HuH-7 (cell line): Measurements from ENCODE around the gene CHCHD3.
"Not testable (repeated sequence)": the region's sequence is repeated elsewhere in the genome, so short reads cannot be mapped to it uniquely, and the experiment has no call there.

Experiments used
- DNase-seq: peaks from one replicate; pipeline ENCODE4 v3.0.0; 2011; ENCODE audit warnings: low spot score

CHCHD3 gene

DNA sequence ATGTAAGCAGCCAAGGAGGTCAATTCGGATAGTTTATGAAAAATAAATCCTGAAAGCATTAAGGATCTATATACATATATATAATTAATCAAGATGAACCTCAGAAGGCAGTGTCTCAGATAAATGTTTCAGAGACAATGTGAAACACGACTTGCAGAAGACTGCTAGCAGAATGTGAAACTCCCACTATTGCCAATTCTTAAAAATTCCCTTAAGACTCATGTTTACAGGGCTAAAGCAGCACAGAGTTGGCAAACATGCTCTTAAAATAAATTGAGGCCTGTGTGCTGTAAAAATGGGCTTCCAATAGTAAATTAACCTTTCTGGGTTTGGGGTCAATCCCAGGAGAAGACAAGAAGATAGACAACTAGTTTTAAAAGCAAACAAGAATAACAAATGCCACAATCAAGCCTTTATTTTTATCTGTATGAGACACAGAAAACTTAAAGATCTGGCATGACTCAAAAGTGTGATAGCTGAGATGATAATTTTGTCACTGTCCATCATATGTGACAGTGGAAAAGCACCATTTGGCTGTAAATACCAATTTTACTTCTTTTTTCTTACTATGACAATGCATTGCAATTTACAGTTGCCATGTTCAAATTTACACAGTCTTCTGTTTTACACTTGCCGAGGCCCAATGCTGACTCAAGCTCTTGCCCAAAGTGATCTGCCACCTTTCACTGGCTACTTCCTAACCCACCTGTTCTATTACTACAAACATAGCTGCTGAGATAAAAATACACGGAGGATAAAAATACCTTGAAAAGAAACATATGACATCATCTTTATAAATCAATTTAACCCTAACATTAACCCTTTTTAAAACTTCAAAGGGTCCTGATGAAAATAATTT is 78.6 kb downstream of the CHCHD3 start:
- no peak for DNase-seq

DNA sequence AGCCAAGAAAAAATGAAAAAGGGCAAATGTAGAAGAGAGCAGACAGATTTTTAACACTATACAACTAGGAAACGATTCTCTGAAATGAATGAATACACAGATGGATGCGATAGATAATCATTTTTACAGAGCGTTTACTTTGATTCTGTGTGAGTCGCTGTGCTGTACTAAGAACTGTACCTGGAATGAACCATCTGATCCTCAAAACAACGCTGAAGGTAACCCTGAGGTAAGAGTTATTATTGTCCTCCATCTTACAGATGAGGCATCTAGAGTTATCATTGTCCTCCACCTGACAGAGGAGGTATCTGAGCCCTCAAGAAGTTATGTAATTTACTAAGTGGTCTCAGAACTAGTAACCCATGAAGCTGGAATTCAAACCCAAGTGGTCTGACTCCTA is 80.2 kb downstream of the CHCHD3 start:
- DNase-seq: no peak

DNA sequence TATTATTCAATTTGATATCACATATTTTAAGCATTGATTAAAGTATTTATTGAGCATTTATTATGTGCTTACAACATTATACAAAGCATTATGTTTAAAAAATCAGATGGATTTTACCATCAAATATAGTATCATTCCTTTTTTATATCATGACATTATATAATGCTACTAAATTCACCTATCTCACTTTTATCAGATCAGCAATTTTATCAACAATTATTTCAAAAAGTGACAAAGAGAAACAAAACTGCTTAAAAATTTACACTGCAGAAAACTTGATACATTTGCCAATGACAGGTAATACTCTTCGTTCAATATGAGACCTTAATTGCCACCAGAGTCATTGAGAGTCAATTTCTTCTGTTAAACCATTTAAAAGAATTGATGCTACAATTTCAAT is 82.0 kb downstream of the CHCHD3 start:
- no peak for DNase-seq

DNA sequence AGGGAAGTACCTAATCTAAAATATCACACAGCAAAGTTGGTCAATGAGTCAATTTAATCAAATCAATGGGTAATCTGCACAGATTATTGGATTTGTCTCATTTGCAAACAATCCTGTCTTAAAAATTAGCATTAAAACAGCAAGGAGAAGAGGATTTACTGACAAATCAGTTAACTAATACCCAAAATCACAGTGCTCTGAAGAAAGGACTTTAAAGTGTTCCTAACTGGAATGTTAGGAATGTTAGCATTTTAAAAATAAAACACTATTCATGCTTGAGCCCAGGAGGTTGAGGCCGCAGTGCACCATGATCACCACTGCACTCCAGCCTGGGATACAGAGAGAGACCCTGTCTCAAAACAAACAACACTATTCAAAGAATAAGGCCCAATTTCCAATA is 83.1 kb downstream of the CHCHD3 start:
- no peak for DNase-seq

DNA sequence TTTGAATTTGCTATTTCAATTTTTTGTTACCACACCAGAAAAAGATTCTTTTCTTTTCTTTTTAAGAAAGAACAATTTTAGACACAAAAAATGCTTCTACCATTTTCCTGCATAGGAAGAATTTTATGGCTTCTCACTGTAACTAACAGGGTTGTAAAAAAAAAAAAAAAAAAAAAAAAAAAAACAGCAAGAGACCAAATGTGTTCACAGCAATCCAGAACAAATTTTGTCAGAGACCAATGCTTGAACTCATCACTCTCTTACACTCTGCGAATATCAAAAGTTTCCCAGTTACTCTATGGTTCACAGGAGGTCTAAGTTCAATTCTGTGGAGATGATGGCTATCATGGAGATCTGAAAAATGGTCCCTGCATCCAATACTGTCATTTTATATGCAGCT is 84.4 kb downstream of the CHCHD3 start:
- DNase-seq: no peak

DNA sequence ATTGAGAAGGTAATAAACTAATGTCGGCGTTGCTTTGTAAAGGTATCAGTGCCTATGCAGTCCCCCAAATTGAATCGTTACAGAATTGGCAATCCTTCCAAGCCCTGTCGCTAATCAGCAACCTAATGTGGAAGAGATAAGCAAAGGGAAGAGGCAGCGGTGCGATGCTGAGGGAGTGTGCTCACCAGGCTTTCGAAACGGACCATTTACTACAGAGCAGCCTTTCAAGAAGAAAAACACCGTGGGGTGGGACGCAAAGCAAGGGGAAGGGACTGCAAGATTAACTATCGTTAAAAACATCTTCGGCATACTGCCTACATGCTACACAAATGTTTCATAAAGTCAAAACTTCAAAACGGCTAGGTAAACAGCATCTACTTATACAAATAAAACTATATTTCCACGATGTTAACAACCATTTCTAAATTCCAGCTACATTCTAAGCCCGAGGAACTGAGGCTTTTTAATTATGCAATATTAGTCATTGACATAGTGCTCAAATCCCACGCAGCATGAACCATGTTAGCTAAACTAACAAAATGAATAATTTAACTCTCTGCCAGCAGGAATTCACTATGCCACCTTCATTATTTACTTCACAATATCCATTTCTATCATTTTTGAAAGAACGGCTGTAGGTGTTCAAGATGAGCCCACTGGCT is 85.2 kb downstream of the CHCHD3 start:
- no peak for DNase-seq

DNA sequence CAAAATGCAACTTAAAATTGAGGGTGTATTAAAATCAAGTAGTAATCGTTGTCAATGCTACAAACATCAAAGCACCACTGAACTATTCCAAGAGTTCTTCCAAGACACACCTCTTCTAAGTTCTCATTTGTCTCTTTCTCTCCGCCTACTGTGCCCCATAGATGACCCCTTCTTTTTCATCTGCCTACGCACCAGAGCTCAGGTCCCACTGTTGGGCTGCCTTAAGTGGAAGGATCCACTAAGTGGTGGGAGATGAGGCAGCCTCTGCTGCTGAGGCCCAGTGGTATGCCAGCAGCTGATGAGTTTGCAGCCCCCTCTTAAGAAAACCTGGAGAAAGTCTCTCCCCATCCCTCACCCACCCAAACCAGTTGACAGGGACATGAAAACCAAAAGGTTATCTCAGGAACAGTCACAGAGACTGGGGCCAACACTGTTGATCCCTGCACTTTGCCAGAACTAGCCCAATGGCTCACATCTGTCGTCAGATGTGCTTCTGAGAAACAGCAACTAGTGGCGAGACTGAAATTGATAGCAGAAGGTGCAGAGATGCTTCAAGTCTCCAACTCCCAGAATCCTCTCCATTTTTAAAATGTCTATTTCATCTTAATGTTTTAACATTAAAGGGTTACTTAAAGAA is 88.4 kb downstream of the CHCHD3 start:
- no peak for DNase-seq

DNA sequence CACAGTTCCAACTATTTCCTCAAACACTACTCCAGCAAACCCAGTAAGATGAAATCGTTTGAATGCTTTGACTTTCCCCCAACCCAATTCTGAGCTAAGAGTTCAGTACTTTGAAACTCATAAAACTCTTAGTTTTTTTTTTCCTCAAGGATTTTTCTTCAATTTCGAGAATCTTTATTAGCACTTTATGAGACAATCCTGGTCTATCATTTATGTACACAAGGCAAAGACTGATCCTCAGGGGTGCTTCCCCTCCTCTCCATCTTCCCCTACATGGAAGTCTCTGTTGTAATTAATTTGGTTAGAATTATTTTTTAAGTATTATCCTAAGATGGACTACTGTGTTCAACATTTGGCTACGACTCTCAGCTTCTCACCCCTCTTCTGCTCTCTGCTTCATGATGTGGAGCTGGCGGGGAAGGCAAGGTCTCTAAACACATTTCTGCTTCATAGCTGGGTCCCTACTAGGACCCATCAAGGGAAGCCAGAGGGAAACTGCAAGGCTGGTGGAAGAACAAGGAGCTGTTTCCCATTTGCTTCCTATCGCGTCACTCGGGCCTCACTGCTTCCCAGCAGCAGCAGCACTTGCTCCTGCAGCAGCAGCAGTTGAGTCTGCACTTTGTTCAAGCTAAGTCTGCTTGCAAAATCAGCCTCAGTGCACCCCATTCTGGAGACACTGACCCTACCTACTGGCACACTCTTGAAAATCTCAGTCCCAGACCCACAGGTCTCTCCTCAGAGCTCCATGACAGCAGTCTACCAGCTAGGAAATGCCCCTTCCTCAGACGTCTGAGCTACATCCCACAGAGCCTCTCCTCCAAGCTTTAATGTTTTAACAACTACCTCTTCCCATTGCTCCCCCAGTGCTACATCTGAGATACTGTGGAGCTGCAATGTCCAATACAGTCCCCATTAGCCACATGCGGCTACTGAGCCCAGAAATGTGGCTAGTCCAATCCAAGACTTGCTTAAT is 90.0 kb downstream of the CHCHD3 start:
- no peak for DNase-seq

DNA sequence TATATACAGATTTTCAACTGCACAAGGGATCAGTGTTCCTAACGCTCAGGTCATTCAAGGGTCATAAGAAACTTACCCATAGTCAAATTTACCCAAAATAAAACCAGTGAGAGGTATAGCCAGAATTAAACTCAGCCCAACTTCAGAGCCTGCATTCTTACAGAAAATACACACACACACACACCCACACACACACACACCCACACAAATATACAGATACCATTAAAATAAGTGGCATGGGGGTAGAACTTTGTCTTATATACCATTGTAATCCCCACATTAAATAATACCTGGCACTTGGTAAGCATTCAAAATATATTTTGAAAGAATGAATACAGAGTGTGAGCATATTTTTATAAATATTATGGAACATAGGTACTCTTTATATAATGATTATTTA is 93.8 kb downstream of the CHCHD3 start:
- DNase-seq: no peak

DNA sequence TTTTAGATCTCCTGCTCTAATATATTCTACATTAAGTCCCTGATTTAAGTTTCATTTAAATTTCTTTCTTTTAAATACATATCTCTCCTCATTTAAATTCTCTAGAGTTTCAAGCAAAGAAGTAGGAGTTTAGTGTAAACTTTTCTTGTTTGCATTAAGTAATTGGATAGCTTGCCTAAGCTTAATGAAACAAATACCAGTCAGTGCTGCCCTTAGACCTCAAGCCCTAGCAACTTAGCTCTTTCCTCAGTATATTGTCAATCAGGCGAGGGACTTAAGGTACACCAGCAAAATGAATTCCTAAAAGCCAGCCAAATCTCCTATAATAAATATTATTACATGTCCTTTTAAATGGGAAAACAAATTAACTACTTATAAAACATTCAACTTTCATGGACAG is 101.5 kb downstream of the CHCHD3 start:
- DNase-seq: no peak

DNA sequence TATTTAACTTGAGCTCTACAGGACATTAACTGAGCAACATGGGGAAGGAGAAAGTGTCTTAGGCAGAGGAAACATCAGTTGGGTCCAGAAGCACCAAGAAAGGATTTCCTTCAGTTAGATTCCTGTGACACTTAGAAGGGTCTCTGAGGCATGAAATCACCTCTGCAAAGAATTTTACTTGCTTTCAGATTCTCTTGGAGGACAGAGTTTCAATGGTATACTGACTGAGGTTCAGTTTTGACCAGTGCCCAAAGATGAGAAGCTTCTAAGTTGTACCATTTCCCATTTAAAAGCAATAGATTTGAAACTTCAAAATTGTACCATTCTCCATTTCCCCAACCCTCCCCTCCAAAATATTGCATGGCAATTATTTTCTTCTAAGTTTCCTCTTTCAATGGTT is 102.4 kb downstream of the CHCHD3 start:
- DNase-seq: no peak

DNA sequence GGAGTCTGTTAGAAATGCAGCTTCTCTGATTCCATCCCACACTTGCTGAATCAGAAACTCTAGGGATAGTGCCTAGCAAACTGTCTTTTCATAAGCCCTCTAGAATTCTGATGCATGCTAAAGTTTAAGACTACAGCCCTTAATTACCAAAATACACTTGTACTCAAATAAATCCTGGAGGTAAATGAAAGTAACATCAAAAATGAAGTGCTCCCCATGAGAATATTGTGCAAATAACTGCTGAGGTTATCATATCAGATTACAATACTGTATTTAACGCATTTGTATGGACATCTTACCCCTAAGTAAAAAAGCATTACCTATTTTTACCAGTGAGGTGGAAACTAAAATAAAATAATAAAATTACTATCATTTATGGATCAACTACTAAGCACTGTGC is 104.7 kb downstream of the CHCHD3 start:
- DNase-seq: no peak

DNA sequence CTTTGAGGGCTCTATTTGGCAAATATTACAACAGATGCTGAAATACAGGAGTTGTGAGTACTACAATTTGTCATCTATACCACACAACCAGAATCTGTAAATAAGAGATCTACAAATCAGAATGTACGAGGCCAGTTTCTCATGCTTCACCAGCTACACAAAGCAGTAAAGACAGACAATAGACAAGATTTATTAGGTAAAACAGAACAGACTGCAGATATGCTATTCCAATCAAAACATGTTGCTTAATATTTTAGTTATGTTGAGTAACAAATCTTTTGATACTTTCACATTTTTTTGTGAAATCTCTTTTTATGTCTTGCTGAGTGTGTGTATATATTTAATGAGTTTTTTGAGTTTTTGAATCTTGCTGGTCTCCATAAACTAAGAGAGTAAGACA is 109.1 kb downstream of the CHCHD3 start:
- DNase-seq: no peak

DNA sequence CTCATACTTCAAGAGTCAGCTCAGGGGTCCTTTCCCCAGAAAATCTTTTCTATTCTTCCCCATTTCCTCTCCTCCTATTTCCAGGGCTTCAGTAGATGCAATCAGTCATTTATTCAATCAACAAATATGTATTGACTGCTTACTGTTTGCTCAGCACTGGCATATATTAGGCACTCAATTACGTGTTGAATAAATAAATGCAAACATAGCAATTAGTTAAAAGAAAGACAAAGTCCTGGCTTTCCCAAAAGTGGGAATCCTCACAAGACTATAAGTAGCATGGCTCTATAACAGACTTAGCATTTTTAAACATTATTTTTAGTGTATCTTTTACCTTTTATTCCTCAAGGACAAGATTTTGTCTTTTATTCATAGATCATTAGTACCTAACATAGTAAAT is 111.6 kb downstream of the CHCHD3 start:
- DNase-seq: no peak

DNA sequence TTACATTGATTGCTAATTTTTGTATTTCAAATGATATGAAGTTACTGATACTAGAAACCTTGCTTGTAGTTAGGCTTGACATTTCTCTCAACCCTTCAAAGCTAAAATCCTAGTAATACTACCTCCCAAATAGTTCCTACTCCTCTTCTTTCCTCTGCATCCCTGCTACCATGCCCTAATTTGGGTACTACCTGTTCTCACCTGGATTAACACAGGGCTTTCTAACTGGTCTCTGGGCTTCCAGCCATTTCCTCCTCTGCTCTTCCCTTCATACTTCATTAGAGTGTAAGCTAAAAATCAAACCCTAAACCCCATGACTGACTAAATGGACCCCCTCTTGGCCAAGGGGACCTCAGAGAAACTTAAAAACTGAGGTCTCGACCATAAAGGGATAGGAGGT is 112.4 kb downstream of the CHCHD3 start:
- no peak for DNase-seq

DNA sequence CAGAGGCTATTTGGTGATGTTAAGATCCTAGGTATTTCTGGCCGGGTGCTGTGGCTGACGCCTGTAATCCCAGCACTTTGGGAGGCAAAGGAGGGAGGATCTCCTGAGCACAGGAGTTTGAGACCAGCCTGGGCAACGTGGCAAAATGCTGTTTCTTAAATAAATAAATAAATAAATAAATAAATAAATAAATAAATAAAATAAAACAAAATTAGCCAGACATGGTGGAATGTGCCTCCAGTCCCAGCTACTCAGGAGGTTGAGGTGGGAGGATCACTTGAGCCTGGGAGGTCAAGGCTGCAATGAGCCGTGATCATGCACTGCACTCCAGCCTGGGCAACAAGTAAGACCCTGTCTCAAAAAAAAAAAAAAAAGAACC is 114.4 kb downstream of the CHCHD3 start:
- not testable (repeated sequence) for DNase-seq

DNA sequence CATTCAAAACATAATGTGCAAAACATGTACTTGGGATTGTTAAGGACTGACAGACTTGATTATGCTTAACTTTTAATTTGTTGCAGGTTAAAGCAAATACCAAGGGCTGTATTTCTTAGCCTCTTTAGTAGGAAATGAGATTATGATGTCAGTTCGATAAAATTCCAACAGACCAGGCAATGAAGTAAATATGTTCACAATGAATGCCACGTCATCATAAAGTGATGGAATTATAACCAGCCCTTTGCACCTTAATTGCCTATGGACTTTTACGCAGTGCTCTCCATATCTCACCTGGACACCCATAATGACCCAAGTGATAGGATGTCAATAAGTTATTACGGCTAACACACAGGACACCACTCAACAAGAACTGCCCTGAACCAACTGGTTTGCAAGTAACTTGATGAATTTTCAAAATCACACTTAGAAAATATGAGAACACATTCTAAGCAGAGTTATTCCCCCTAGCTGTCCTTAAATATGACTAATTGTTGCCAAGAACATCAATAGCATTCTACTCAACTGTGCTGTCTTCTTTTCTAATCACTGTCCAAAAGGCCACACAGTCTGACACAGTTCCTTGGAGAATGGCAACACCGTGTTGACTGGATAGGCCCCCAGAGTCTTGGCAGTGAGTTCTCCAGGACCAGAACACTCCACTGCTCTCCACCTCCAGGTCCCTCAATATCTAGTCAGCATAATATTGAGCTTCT is 115.0 kb downstream of the CHCHD3 start:
- DNase-seq: no peak

DNA sequence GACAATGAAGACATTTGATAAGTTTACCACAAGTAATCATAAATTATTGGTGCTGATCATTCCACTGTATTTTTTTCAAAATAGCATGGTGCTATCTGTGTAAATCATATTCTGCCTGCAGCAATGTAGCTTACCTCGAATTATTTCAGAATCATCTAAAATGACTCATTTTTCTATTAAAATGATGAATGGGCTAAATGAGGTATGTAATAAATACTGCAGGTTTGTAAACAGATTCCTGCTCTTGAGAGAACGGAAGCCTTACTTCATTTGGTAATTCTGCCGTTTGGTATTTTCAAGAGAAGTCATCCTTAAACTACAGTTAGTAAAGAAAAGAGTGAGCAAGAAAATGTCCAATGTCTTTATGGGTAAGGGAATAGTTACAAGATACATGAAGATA is 115.9 kb downstream of the CHCHD3 start:
- DNase-seq: no peak

DNA sequence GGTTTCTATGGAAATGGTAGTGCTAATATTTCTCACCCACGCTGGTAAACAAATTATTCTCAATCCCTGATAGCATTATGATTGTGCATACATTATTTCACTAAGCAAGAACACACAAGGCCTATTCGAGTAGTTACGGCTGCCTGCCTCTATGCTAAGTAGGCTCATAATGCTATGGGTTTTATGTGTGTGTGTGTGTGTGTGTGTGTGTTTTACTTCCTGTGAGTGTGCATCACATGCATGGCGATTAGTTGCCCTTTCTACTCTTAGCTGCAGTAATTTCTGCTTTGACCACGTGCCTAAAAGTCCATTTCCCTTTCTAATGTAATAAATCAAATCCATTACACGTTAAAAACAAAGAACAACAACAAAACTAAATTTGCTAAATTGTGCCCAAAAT is 117.0 kb downstream of the CHCHD3 start:
- no peak for DNase-seq

DNA sequence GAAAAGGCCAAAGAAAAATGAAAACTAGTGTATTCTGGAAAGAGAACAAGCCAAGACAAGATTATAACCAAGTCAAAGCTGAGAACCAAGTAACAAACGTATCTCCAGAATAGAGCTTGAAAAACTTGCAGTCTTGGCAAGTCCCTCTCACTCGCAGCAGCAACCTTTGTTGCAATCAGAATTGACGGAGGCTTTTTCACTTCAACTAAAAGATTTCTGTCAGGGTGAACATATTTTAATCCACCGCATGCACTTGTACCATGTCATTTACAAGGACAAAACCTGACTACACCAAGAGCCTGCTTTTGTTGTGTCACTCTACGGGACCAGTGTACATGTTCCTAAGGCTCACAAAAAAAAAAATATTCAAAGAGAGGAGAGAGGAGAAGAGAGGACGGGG is 122.0 kb downstream of the CHCHD3 start:
- DNase-seq: no peak

DNA sequence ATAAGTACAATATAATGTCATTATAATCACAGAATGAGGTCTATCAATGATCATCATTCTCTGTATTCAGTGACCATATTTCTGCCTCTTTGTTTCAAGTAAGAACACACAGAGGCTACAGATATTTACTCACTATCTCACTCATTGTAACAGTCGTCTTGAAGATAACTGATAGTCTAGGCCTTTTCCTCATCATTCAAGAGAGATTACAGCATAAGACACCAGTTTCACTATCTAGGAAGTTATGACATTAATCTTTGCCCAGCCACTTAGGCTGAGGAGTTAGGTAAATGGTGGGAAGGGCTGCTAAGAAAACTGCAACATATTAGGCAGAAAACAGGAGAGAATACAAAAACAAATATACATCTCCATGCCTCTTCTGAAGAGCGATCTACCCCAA is 125.3 kb downstream of the CHCHD3 start:
- no peak for DNase-seq

DNA sequence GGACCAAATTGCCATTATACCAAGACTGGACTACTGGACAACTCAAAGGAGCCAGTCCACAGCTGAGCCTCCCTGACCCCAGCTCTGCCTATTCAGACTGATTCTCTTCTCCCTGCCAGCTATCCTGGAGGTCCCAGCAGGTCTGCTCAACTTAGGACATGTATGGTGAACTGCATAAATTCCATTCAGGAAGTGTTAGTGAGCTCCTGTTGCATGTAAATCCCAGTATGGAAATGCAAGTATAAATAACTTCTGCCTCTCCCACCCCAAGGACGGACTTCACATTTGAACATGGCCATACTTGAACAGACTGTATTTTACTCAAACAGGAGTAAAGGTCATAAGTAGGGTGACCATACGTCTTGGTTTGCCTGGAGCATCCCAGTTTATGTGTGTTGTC is 128.4 kb downstream of the CHCHD3 start:
- no peak for DNase-seq
